Stimulated activated CD4-positive, alpha-beta T cell treated with anti-CD3 and anti-CD28 coated beads, TNF-alpha, amount 100 ng/mL, for 1 hour (primary cell): ENCODE measurements around the gene DBNDD1.
A peak's percentile ranks its signal among the peaks of the same experiment; 100 is the strongest.
"Not testable (repeated sequence)": the region's sequence is repeated elsewhere in the genome, so short reads cannot be mapped to it uniquely, and the experiment has no call there.

Experiments
- DNase-seq, 3 donors: peaks; one replicate each; pipeline ENCODE4 v3.0.0-alpha.2; 2020; ENCODE audit warnings: low read depth in 3 of 3, low spot score in 1 of 3

DBNDD1 gene

DNA sequence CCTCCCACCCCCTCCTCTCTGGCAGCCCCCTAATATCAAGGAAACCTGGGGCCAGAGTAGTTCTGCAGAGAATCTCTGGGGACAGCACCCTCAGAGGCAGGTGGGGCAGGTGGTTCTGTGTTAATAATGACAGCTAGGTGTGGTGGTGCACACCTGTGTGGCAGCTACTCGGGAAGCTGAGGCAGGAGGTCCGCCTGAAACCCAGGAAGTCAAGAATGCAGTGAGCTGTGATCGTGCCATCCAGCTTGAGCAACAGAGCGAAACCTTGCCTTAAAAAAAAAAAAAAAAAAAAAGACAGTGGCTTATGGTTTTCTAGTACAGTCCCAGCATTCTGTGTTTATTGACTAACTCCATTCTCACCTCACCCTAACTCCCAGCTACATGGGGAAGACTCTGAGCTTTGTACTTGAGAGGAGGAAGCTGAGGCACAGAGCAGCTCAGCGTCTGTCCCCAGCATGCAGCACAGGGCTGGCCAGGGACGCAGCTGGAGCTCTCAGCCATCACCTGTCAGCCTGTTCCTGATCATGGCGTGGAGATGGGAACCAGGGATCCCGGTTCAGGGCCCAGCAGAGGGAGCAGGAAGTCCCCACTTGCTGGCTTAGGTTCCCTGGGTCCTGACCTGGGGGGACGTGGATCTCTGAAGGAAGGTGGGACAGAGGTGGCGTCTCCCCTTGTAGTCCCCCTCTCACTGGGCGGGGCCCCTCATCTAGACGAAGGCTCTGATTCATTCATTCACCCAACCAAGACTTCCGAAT is 6.1 kb downstream of the DBNDD1 start:
- DNase-seq: no peak

DNA sequence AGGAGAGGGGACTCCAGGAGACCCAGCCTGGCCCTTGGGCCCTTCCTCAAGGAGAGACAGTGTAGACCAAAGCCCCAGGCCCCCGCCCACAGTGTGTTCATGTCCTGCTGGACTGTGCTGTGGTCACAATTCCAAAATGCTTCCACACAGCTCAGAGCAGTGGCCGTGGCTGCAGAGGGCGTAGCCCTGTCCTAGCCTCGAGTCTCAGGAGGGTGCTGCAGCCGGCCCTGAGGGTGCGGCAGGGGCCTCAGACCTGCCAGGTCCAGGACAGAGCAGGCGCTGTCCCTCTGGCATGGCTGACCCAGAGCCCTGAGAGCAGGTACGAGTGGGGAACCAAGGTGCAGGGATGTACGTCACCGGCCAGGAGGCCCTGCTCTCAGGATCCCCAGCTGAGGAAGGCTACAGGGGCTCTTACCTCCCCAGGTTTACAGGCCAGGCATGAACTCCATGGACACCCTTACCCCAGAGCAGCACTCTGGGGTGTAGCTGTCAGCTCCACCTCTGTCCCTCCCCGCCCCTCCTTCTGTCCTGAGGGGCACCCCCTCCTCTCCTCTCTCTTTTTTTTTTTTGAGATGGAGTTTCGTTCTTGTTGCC is 7.3 kb downstream of the DBNDD1 start:
- DNase-seq: no peak

DNA sequence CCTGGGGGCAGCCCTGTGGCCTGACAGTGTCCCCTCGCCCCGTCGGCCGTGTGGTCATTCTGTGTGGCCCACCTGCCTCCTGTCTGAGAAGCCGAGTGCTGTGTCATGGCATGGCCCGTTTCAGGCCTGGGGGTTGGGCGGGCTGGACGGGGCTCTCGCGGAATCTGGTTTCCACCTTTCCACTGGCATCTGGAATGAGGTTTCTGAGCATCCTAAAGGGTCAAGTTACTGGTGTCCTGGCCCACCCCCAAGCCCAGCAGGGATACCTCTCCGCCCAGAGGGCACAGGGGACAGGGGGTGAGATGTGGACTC is 7.8 kb downstream of the DBNDD1 start:
- no peak for DNase-seq

DNA sequence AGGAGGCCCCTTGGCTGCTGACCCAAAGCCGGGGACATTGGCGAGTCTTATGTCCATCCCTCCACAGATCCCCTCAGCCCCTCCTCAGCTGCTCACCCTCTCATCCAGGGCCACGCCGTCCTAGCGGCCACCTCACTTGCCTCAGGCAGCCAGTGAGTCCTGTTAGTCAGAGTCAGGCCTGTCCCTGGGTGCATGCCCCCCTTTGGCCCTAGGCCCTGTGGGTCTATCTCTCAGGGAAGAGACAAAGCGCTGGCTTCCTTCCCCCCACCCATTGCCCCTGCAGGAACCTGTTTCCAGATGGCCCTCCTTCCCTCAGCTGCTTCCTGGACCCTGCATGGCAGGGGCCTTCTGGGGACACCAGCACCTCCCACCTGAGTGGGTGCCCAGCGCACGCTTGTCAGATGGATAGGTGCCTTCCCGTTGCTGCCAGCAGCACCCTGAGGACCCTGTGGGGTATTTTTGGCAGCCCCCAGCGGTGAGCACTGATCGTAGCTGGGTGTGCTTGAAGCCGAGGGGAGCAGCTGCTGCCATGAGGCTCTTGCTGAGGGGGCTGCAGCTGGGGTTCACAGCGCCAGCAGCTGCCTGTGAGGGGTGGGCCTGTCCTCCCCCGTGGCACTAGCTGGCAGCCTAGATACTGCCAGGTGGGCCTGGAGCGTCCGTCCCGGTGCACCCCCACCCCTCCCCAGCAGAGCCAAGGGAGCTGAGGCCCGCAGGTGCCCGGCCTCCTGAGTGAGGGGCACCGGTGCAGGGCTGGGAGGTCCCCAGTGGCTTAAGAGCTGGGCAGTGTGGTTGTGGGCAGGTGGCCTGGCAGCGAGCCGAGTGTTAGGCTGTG is 8.4 kb downstream of the DBNDD1 start:
- DNase-seq: no peak

DNA sequence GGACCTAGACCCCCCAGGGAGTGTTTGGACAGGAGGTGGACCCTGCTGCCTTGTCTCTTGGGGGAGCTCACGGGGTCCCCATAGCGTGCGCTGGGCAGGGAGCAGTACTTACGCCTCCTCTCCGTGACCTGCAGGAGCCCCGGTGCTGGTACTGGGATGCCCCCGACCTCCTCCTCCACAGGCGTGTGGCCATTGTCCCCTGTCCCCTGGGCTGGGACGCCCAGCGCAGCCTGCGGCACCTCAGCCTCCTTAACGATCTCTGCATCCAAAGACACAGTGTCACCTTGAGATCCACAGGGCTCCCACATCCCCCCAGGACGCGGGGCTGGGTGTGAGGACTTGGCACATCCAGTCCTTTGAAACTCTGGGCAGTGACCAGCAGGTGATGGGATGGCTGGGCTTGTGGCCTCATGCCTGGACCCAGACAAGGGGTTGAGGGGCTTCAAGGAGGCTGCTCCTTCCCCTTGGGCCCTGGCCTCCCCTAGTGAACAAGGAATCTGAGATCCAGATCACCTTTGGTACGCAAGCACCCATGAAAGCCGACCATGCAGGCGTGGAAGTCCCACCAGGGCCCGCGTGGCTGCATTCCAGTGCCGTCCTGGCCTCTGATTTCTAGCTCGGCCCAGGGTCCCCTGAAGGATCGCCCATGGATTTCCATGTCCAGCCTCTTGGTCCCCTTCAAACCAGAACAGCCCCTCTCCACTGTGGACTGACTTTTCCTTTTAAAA is 9.9 kb downstream of the DBNDD1 start:
- DNase-seq: no peak

GRCh38 chr16:90008708-90009145 is 10.5 kb downstream of the DBNDD1 start:
- peak in 2 of 3 donors; percentile 25 to 40 for DNase-seq

- DNase-seq: not testable (repeated sequence)
Observed at GRCh38 chr16:90007635-90008234, 11.5 kb downstream of the DBNDD1 start.

DNA sequence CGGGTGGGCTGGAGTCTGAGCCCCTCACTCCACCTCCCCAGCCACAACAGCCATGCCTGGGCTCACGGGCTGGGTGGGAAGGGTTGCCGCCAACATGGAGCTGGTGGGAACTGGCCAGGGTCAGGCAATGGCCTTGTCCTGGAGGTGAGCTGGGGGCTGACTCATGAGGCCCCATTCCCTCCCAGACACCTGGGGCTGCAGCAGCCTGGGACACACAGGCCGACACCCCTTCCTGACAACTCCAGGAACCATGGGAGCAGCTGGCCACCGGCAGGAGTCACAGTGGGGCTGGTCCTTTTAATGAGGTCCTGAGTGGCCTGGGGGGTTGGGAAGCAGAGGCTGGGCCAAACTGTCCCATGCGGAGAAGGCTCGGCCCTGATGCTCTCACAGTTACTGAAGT is 12.2 kb downstream of the DBNDD1 start:
- DNase-seq: no peak

- no peak for DNase-seq
Observed at GRCh38 chr16:90005956-90006663, 13.1 kb downstream of the DBNDD1 start.

- no peak for DNase-seq
Observed at GRCh38 chr16:90004577-90004976, 14.7 kb downstream of the DBNDD1 start.

DNA sequence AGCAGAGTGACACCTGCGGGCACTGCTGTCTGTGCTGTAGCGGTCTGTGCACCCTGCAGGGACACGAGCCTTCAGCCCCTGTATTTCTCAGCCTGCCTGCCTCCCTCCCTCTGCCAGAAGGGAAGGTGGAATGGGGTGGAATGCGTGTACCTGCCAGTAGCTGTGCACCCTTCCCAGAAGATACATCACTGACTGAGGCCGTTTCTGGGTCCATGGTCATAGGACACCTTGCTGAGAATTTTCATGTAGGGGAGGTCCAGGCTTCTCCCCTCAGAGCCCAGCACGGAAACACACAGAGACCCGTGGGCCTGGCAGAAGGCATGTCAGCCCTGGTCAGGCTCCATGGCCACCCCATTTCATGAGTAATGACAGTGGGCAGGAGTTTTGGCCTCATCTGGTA is 16.5 kb downstream of the DBNDD1 start:
- DNase-seq: no peak

DNA sequence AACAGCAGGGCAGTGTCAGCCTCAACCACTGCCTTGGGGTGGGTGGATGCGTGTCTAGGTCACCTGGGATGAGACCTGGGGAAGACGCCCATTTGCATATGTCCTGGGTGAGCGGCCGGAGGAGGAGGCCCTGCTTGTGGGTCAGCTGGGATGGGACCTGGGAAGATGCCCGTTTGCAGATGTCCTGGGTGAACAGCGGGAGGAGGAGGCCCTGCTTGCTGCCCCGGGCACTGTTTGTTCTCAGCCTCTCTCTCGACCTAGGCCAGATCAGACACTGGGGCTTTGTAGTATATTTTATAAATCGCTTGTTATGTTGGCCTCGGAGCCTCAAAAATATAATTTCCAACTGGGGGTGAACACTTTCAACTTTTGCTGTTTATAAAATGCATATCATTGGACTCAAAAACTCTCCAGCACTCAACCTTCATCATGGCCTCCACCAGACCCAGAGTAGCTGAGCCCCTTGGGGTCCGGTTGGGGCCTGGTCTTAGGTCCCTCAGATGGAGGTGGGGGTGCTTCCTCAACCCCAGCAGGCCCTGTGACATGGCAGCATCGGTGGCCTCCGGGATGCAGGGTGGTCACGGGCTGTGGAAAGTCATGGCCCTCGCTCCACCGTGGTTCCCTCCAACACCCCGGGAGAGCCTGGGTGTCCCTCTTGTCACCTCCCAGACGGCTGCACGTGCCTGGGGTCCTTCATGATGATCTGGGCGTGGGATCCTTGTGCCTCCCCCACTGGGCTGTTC is 17.3 kb downstream of the DBNDD1 start:
- no peak for DNase-seq

DNA sequence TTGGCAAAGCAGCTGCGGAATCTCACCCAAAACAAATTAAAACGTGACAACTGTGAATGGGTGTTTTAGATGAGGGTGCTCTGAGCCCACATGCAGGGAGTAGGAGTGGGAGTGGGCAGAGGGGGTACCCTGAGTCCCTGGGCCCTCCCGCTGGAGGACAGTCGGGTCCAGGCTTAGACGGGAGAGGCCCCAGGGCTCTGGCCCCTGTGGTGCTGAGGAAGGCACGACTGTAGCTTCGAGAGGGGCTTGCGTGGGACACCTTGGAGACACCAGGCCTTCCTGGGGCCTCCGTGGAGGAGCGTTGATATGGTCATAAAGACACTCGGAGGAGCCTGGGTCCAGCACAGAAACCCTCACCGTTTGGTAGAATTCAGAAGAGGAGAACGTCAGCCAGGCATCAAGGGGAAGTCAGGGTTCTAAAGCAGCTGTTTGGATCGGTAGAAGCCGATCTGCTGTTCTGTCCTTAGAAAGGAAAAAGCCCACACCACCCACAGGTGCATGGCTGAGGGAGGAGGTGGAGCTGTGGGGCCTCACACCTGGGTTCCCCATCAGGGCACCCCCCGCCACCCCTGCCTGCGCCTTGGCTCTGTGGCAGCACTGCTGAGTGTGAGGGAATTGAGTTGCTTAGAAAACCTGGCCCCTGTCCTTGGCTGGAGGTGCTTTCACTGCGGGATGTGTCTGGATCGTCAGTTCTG is 18.4 kb downstream of the DBNDD1 start:
- no peak for DNase-seq

DNA sequence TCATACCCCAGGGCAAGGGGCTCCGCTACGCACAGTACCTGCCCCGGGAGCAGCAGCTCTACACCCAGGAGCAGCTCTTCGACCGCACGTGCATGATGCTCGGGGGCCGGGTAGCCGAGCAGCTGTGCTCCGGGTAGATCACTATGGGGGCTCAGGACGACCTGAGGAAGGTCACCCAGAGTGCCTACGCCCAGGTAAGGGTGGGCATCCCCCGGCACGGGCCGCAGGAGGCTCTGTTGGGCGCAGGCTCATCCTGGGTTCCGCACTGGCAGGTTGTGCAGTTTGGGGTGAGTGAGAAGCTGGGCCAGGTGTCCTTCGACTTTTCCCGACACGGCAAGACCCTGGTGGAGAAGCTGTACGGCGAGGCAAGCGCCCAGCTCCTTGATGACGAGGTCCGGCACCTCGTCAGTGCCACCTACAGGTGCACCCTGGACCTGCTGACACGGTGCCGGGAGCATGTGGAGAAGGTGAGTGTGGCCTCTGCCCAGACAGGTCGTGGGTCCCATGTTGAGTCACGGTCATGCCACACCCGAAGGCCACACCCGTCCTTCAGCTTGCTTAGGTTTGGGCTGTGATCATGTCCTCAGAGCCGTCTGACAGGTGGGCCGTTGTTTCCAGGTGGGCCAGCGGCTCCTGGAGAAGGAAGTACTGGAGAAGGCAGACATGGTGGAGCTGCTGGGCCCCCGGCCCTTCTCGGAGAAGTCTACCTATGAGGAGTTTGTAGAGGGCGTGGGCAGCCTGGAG is 19.3 kb downstream of the DBNDD1 start:
- DNase-seq: no peak

- no peak for DNase-seq
Observed at GRCh38 chr16:89996178-89996489, 23.1 kb downstream of the DBNDD1 start.

DNA sequence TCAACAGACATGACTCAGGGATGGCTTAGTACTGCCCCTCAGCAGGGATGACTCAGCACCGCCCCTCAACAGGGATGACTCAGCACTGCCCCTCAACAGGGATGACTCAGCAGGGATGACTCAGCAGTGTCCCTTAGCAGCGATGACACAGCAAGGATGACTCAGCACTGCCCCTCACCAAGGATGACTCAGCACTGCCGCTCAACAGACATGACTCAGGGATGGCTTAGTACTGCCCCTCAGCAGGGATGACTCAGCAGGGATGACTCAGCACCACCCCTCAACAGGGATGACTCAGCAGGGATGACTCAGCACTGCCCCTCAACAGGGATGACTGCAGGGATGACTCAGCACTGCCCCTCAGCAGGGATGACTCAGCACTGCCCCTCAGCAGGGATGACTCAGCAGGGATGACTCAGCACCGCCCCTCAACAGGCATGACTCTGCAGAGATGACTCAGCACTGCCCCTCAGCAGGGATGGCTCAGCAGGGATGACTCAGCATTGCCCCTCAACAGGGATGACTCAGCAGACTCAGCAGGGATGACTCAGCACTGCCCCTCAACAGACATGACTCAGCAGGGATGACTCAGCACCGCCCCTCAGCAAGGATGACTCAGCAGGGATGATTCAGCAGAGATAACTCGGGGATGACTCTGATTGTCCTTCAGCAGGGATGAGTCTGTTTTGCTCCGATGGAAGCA is 23.6 kb downstream of the DBNDD1 start:
- peak in 1 of 3 donors; percentile 29 for DNase-seq

- peak in 1 of 3 donors; percentile 17 for DNase-seq
Observed at GRCh38 chr16:89994721-89995474, 24.4 kb downstream of the DBNDD1 start.
